GM12801 (cell line): ENCODE results near the gene MBTPS1.

Experiments used
- CTCF ChIP-seq: IDR thresholded peaks from one replicate; pipeline ENCODE4 v1.5.1; 2011; ENCODE audit warnings: control low read depth; ENCODE audit not compliant: insufficient read length; ENCODE audit errors: extremely low read depth

MBTPS1 gene

GRCh38 chr16:84015399-84015798 is 101.3 kb downstream of the MBTPS1 start:
- no peak for TF ChIP-seq CTCF

GRCh38 chr16:84014570-84015327 is 102.0 kb downstream of the MBTPS1 start:
- TF ChIP-seq CTCF = no peak

GRCh38 chr16:84013787-84014569 is 102.8 kb downstream of the MBTPS1 start:
- TF ChIP-seq CTCF = no peak

- no peak for TF ChIP-seq CTCF
Observed at GRCh38 chr16:84009282-84009681, 107.5 kb downstream of the MBTPS1 start.

GRCh38 chr16:84007965-84008364 is 108.8 kb downstream of the MBTPS1 start:
- no peak for TF ChIP-seq CTCF

- no peak for TF ChIP-seq CTCF
Observed at GRCh38 chr16:84007520-84007919, 109.2 kb downstream of the MBTPS1 start.

GRCh38 chr16:84005391-84005790 is 111.4 kb downstream of the MBTPS1 start:
- no peak for TF ChIP-seq CTCF
